Measurements from ENCODE around the gene ZNF785. TPM values are rescaled to one million over a fixed set of nuclear protein-coding genes. Genes with fewer than 3 reads are reported as not detected.
A peak's percentile ranks its signal among the peaks of the same experiment; 100 is the strongest.

The ZNF785 gene
- total and polyA plus RNA-seq, 9 donors: 7.0 to 29.4 (median 19.9) TPM

- peak; percentile 92 to 96 (median 94) for DNase-seq
- TF ChIP-seq CTCF (IDR thresholded peaks at IDR 0.05) (peak in 1 of 3 donors; percentile 12), POLR2A (IDR thresholded peaks at IDR 0.05) (peak; percentile 31), EP300 (IDR thresholded peaks at IDR 0.05) (no peak)
- intact Hi-C loops (cut with DNase I): loop anchor here in 1 of 4 donors (10.0 kb wide), 1 partner anchor 480 kb away; a partner anchor contains a TSS
- no peaks in the 10 kb centered on the region for H3K36me3 ChIP-seq
- peak within 1 kb of the TSS; percentile 64 for H3K4me3 ChIP-seq
- no peaks in the 10 kb centered on the region for H3K9me3 ChIP-seq
- H3K27me3 ChIP-seq: no peaks in the 10 kb centered on the region
- peaks cover 7% of the 10 kb centered on the region for H3K4me1 ChIP-seq (ENCODE audit: insufficient read depth)
- H3K27ac ChIP-seq: peak within 1 kb of the TSS; percentile 76 to 83
- WGBS, 3 donors: 0% methylated on average over 67 to 70 of the region's 70 CpGs
Measured at GRCh38 chr16:30534368-30535105, 51.0 kb downstream of the ZNF785 start, which contains the start of gene ZNF747. ZNF747 (minus strand) TSS chr16:30534858; CDS start chr16:30534679, 179 bp downstream.

GRCh38 chr16:30533748-30534367, 51.6 kb downstream of the ZNF785 start:
- intact Hi-C loops (cut with DNase I): loop anchor here in 1 of 4 donors (10.0 kb wide), 1 partner anchor 479 kb away; a partner anchor contains a TSS
- no peaks in the 10 kb centered on the region for H3K9me3 ChIP-seq
- WGBS, 3 donors: 7 to 12% (median 8%) methylated on average over 24 to 29 of the region's 29 CpGs
- H3K4me3 ChIP-seq: peak overlapping the region; percentile 64
- peaks cover 7% of the 10 kb centered on the region for H3K4me1 ChIP-seq (ENCODE audit: insufficient read depth)
- peak overlapping the region; percentile 76 to 83 for H3K27ac ChIP-seq
- no peaks in the 10 kb centered on the region for H3K36me3 ChIP-seq
- no peaks in the 10 kb centered on the region for H3K27me3 ChIP-seq
- no peak for DNase-seq
- no peak for TF ChIP-seq POLR2A (IDR thresholded peaks at IDR 0.05)
- no peak for TF ChIP-seq EP300 (IDR thresholded peaks at IDR 0.05)
- no peak for TF ChIP-seq CTCF (IDR thresholded peaks at IDR 0.05)

GRCh38 chr16:30533146-30533522, 52.4 kb downstream of the ZNF785 start:
- peak in 1 of 5 donors; percentile 43 for DNase-seq
- H3K27ac ChIP-seq: no peak overlapping the region
- peaks cover 7% of the 10 kb centered on the region for H3K4me1 ChIP-seq (ENCODE audit: insufficient read depth)
- 57 to 64% (median 59%) methylated on average over 11 of the region's 11 CpGs for WGBS, 3 donors
- no peaks in the 10 kb centered on the region for H3K9me3 ChIP-seq
- no peaks in the 10 kb centered on the region for H3K27me3 ChIP-seq
- TF ChIP-seq POLR2A (IDR thresholded peaks at IDR 0.05) (no peak), CTCF (IDR thresholded peaks at IDR 0.05) (no peak), EP300 (IDR thresholded peaks at IDR 0.05) (no peak)
- H3K36me3 ChIP-seq: no peaks in the 10 kb centered on the region
- no peak overlapping the region for H3K4me3 ChIP-seq
- intact Hi-C loops (cut with DNase I): loop anchor here in 1 of 4 donors (10.0 kb wide), 1 partner anchor 478 kb away; a partner anchor contains a TSS

GRCh38 chr16:30532285-30533145, 53.0 kb downstream of the ZNF785 start:
- Histone ChIP-seq H3K27me3 (no peaks in the 10 kb centered on the region), H3K27ac (no peak overlapping the region), H3K4me3 (no peak overlapping the region), H3K36me3 (no peaks in the 10 kb centered on the region), H3K9me3 (no peaks in the 10 kb centered on the region), H3K4me1 (ENCODE audit: insufficient read depth) (peaks cover 10% of the 10 kb centered on the region)
- intact Hi-C loops (cut with DNase I): loop anchor here in 1 of 4 donors (10.0 kb wide), 1 partner anchor 478 kb away; a partner anchor contains a TSS
- no peak for TF ChIP-seq EP300 (IDR thresholded peaks at IDR 0.05)
- TF ChIP-seq POLR2A (IDR thresholded peaks at IDR 0.05): no peak
- WGBS, 3 donors: 91 to 94% (median 91%) methylated on average over 56 to 57 of the region's 57 CpGs
- peak in 1 of 5 donors; percentile 43 for DNase-seq

Small RNA genes within 50 kb of the gene (small RNA-seq; reads per million reads assigned to genes)
- gene AC093249.1: not detected
- not detected for gene AC093249.4

Other genes starting within 250 kb of the ZNF785 start
- gene CD2BP2, start 230.4 kb downstream of the ZNF785 start, total RNA-seq: 10 to 100 TPM; 29.2 to 68.3 (median 64.7) TPM
- 10 to 100 TPM; 44.1 to 81.7 TPM for gene CD2BP2, start 230.4 kb downstream of the ZNF785 start, polyA plus RNA-seq
- 10 to 100 TPM; 18.4 to 46.9 (median 38.0) TPM for gene TBC1D10B, start 215.2 kb downstream of the ZNF785 start, total RNA-seq
- gene TBC1D10B, start 215.2 kb downstream of the ZNF785 start, polyA plus RNA-seq: 10 to 100 TPM; 24.7 to 29.7 TPM
- 1 to 10 TPM in 2 of 7 donors, not detected in 5; 1.0 to 1.3 TPM for gene MYL11, start 210.9 kb downstream of the ZNF785 start, total RNA-seq
- gene MYL11, start 210.9 kb downstream of the ZNF785 start, polyA plus RNA-seq: 1 to 10 TPM in 1 of 2 donors, under 1 TPM in 1; 0.38 to 1.4 TPM
- gene SEPTIN1, start 203.1 kb downstream of the ZNF785 start, total RNA-seq: 1 to 10 TPM in 6 of 7 donors, under 1 TPM in 1; 0.46 to 8.2 (median 4.4) TPM
- gene SEPTIN1, start 203.1 kb downstream of the ZNF785 start, polyA plus RNA-seq: 1 to 10 TPM; 1.9 to 3.2 TPM
- 1 to 10 TPM; 6.2 to 9.8 (median 6.7) TPM for gene ZNF48, start 190.3 kb downstream of the ZNF785 start, total RNA-seq
- 1 to 10 TPM; 2.7 to 4.8 TPM for gene ZNF48, start 190.3 kb downstream of the ZNF785 start, polyA plus RNA-seq
- gene ZNF771, start 178.1 kb downstream of the ZNF785 start, total RNA-seq: 10 to 100 TPM; 12.4 to 33.3 (median 18.7) TPM
- gene ZNF771, start 178.1 kb downstream of the ZNF785 start, polyA plus RNA-seq: 10 to 100 TPM in 1 of 2 donors, 1 to 10 TPM in 1; 4.1 to 12.8 TPM
- gene DCTPP1, start 155.7 kb downstream of the ZNF785 start, total RNA-seq: 10 to 100 TPM; 13.2 to 34.4 (median 22.9) TPM
- gene DCTPP1, start 155.7 kb downstream of the ZNF785 start, polyA plus RNA-seq: 10 to 100 TPM; 16.3 to 20.3 TPM
- gene SEPHS2, start 139.8 kb downstream of the ZNF785 start, total RNA-seq: 10 to 100 TPM; 13.1 to 38.9 (median 25.6) TPM
- gene SEPHS2, start 139.8 kb downstream of the ZNF785 start, polyA plus RNA-seq: 10 to 100 TPM; 19.3 to 37.1 TPM
- gene ITGAL, start 113.0 kb downstream of the ZNF785 start, total RNA-seq: 1 to 10 TPM in 6 of 7 donors, under 1 TPM in 1; 0.95 to 2.9 (median 2.0) TPM
- 10 to 100 TPM in 1 of 2 donors, under 1 TPM in 1; 0.90 to 13.1 TPM for gene ITGAL, start 113.0 kb downstream of the ZNF785 start, polyA plus RNA-seq
- 10 to 100 TPM; 20.5 to 43.2 (median 38.6) TPM for gene ZNF768, start 59.1 kb downstream of the ZNF785 start, total RNA-seq
- 10 to 100 TPM; 12.4 to 40.6 TPM for gene ZNF768, start 59.1 kb downstream of the ZNF785 start, polyA plus RNA-seq
- gene ZNF747, start 50.8 kb downstream of the ZNF785 start, total RNA-seq: 10 to 100 TPM; 11.9 to 19.2 (median 12.9) TPM
- 10 to 100 TPM in 1 of 2 donors, 1 to 10 TPM in 1; 8.4 to 11.4 TPM for gene ZNF747, start 50.8 kb downstream of the ZNF785 start, polyA plus RNA-seq
- gene ZNF764, start 27.3 kb downstream of the ZNF785 start, total RNA-seq: 10 to 100 TPM in 5 of 7 donors, 1 to 10 TPM in 2; 6.8 to 14.5 (median 13.2) TPM
- 1 to 10 TPM; 4.3 to 9.6 TPM for gene ZNF764, start 27.3 kb downstream of the ZNF785 start, polyA plus RNA-seq
- 10 to 100 TPM; 10.4 to 31.2 (median 15.4) TPM for gene ZNF688, start 14.0 kb downstream of the ZNF785 start, total RNA-seq
- gene ZNF688, start 14.0 kb downstream of the ZNF785 start, polyA plus RNA-seq: 10 to 100 TPM; 10.3 to 16.1 TPM
- 10 to 100 TPM in 5 of 7 donors, 1 to 10 TPM in 2; 6.2 to 13.2 (median 11.6) TPM for gene ZNF689, start 24.7 kb upstream of the ZNF785 start, total RNA-seq
- 1 to 10 TPM; 6.9 to 8.8 TPM for gene ZNF689, start 24.7 kb upstream of the ZNF785 start, polyA plus RNA-seq
- 10 to 100 TPM; 20.6 to 76.2 (median 50.3) TPM for gene PRR14, start 65.3 kb upstream of the ZNF785 start, total RNA-seq
- gene PRR14, start 65.3 kb upstream of the ZNF785 start, polyA plus RNA-seq: 10 to 100 TPM; 37.1 to 52.4 TPM
- gene FBRS, start 72.7 kb upstream of the ZNF785 start, total RNA-seq: 10 to 100 TPM; 22.5 to 75.6 (median 63.0) TPM
- 10 to 100 TPM; 15.6 to 45.6 TPM for gene FBRS, start 72.7 kb upstream of the ZNF785 start, polyA plus RNA-seq
- 10 to 100 TPM; 11.4 to 73.1 (median 55.1) TPM for gene SRCAP, start 113.5 kb upstream of the ZNF785 start, total RNA-seq
- gene SRCAP, start 113.5 kb upstream of the ZNF785 start, polyA plus RNA-seq: 10 to 100 TPM; 13.5 to 20.9 TPM
- 10 to 100 TPM; 14.2 to 41.6 (median 21.0) TPM for gene PHKG2, start 162.7 kb upstream of the ZNF785 start, total RNA-seq
- gene PHKG2, start 162.7 kb upstream of the ZNF785 start, polyA plus RNA-seq: 10 to 100 TPM; 13.1 to 20.6 TPM
- 10 to 100 TPM in 1 of 7 donors, 1 to 10 TPM in 6; 1.2 to 27.0 (median 5.1) TPM for gene CFAP119, start 176.4 kb upstream of the ZNF785 start, total RNA-seq
- 1 to 10 TPM; 2.1 to 4.6 TPM for gene CFAP119, start 176.4 kb upstream of the ZNF785 start, polyA plus RNA-seq
- 100 to 1,000 TPM in 3 of 7 donors, 10 to 100 TPM in 4; 74.4 to 143 (median 94.3) TPM for gene RNF40, start 176.6 kb upstream of the ZNF785 start, total RNA-seq
- 100 to 1,000 TPM in 1 of 2 donors, 10 to 100 TPM in 1; 67.2 to 110 TPM for gene RNF40, start 176.6 kb upstream of the ZNF785 start, polyA plus RNA-seq
- gene ZNF629, start 201.5 kb upstream of the ZNF785 start, total RNA-seq: 10 to 100 TPM in 6 of 7 donors, 1 to 10 TPM in 1; 9.4 to 26.3 (median 21.9) TPM
- 10 to 100 TPM in 1 of 2 donors, 1 to 10 TPM in 1; 8.2 to 12.4 TPM for gene ZNF629, start 201.5 kb upstream of the ZNF785 start, polyA plus RNA-seq